Endothelial cell of umbilical vein (primary cell): Measurements from ENCODE around the gene FAM221A. TPM values are rescaled to one million over a fixed set of nuclear protein-coding genes. Genes with fewer than 3 reads are reported as not detected.

ENCODE experiments used
- BruUV-seq: library from RNA; stranded (reverse); fragments of 400-500 nt; replicated peaks from 2 replicates; lab custom pipeline; 2021; lab: Mats Ljungman, UMichigan
- CTCF ChIA-PET: fragments of 300-600, 350-600 bp; sonication (Branson Sonifier 250); formaldehyde crosslinking; loops from one replicate; lab custom pipeline; 2021; ENCODE audit warnings: antibody characterized with exemption, inconsistent platforms; lab: Charles Lee
- POLR2A ChIA-PET: fragments of 300-600, 350-600 bp; sonication (Branson Sonifier 250); formaldehyde crosslinking; loops from one replicate; lab custom pipeline; 2021; ENCODE audit warnings: antibody characterized with exemption, inconsistent platforms; lab: Charles Lee
- DNase-seq: peaks from one replicate; pipeline ENCODE4 v3.0.0-alpha.2; 2011; ENCODE audit warnings: low read depth, low spot score
- FAIRE-seq: peaks from 2 replicates; lab custom pipeline; 2011; peaks lifted over from hg19 to GRCh38; lab: Jason Lieb, UNC
- H2AFZ ChIP-seq: 2 replicates; pipeline ENCODE4 v1.6.0; 2012; ENCODE audit warnings: low read depth, low read length, control low read depth, inconsistent platforms
- H3K27ac ChIP-seq: 2 replicates; pipeline ENCODE4 v1.5.1; 2011; ENCODE audit warnings: low read depth, mild to moderate bottlenecking, control low read depth, low read length, moderate library complexity; ENCODE audit not compliant: insufficient read depth
- H3K27me3 ChIP-seq, 2 experiments: 2 replicates each; pipeline versions ENCODE4 v1.6.0 to v1.6.1; 2011; ENCODE audit warnings: low read length in 2 of 2, mixed read lengths in 1 of 2; ENCODE audit not compliant: control insufficient read depth in 2 of 2, insufficient read depth in 2 of 2
- H3K36me3 ChIP-seq, 2 experiments: 2 replicates in 1 of 2; 3 replicates in 1 of 2; pipeline ENCODE4 v1.5.1; 2011; ENCODE audit warnings: low read length in 2 of 2, mild to moderate bottlenecking in 1 of 2, moderate library complexity in 1 of 2; ENCODE audit not compliant: control insufficient read depth in 2 of 2, insufficient read depth in 2 of 2; ENCODE audit errors: extremely low read depth in 1 of 2
- H3K4me1 ChIP-seq: 3 replicates; pipeline ENCODE4 v1.5.1; 2011; ENCODE audit warnings: mild to moderate bottlenecking, low read length; ENCODE audit not compliant: control insufficient read depth, insufficient read depth; ENCODE audit errors: extremely low read depth
- H3K4me2 ChIP-seq: 2 replicates; pipeline ENCODE4 v1.6.1; 2011; ENCODE audit warnings: low read length, control low read depth, mixed read lengths; ENCODE audit not compliant: insufficient read depth
- H3K4me3 ChIP-seq, 3 experiments: fragments of 200-600 bp in 1 of 3; sonication (generic), shearing (Covaris generic) in 1 of 3; replicated peaks in 1 of 3; 2 replicates each; pipeline ENCODE4 v1.5.1; 2011 to 2016; ENCODE audit warnings: control low read depth in 3 of 3, low read length in 3 of 3, mild to moderate bottlenecking in 2 of 3, inconsistent platforms in 1 of 3, low read depth in 1 of 3, moderate library complexity in 1 of 3; ENCODE audit not compliant: insufficient read depth in 1 of 3
- H3K79me2 ChIP-seq: 2 replicates; pipeline ENCODE4 v1.6.0; 2012; ENCODE audit warnings: low read length, inconsistent platforms; ENCODE audit not compliant: control insufficient read depth, insufficient read depth
- H3K9ac ChIP-seq: replicated peaks from 2 replicates; pipeline ENCODE3; 2011; ENCODE audit warnings: low read length, control low read depth; ENCODE audit not compliant: insufficient read depth; ENCODE audit errors: extremely low read depth
- H3K9me1 ChIP-seq: replicated peaks from 3 replicates; pipeline ENCODE4 v1.6.0; 2011; ENCODE audit warnings: mild to moderate bottlenecking, low read length; ENCODE audit not compliant: control insufficient read depth, insufficient read depth; ENCODE audit errors: extremely low read depth
- H3K9me3 ChIP-seq: replicated peaks from 2 replicates; pipeline ENCODE4 v1.5.1; 2012; ENCODE audit warnings: low read length, inconsistent platforms; ENCODE audit not compliant: control insufficient read depth, insufficient read depth
- H4K20me1 ChIP-seq: replicated peaks from 2 replicates; pipeline ENCODE3; 2011; ENCODE audit warnings: mild to moderate bottlenecking, low read length; ENCODE audit not compliant: control insufficient read depth, insufficient read depth; ENCODE audit errors: extremely low read depth
- CTCF ChIP-seq, 2 donors: IDR thresholded peaks; 1 replicate in 1 of 2; 2 replicates in 1 of 2; pipeline ENCODE4 v1.5.1; 2011; ENCODE audit warnings: low read length in 2 of 2, mild to moderate bottlenecking in 2 of 2, moderate library complexity in 2 of 2, control low read depth in 1 of 2, inconsistent platforms in 1 of 2, low read depth in 1 of 2; ENCODE audit not compliant: insufficient read depth in 1 of 2; ENCODE audit errors: extremely low read depth in 1 of 2
- EZH2 ChIP-seq: IDR thresholded peaks from 2 replicates; pipeline ENCODE4 v1.6.1; 2012; ENCODE audit warnings: borderline replicate concordance, low read depth, mild to moderate bottlenecking, moderate library complexity, low read length, inconsistent platforms; ENCODE audit not compliant: severe bottlenecking
- FOS ChIP-seq: IDR thresholded peaks from 2 replicates; pipeline ENCODE4 v1.6.1; 2011; ENCODE audit warnings: mild to moderate bottlenecking, low read length, moderate library complexity, borderline replicate concordance; ENCODE audit not compliant: insufficient read depth
- GATA2 ChIP-seq: IDR thresholded peaks from 2 replicates; pipeline ENCODE4 v1.7.0; 2011; ENCODE audit warnings: low read depth, mild to moderate bottlenecking, moderate library complexity, mixed read lengths, low read length; ENCODE audit not compliant: insufficient read length, insufficient read depth
- JUN ChIP-seq: IDR thresholded peaks from 2 replicates; pipeline ENCODE4 v1.6.1; 2011; ENCODE audit warnings: borderline replicate concordance, low read depth; ENCODE audit not compliant: insufficient read length, insufficient read depth
- MAX ChIP-seq: IDR thresholded peaks from 2 replicates; pipeline ENCODE4 v1.6.1; 2011; ENCODE audit not compliant: insufficient read depth, insufficient read length
- MYC ChIP-seq: IDR thresholded peaks from one replicate; pipeline ENCODE4 v1.6.1; 2011; ENCODE audit warnings: mild to moderate bottlenecking, low read depth, low read length
- POLR2A ChIP-seq: IDR thresholded peaks from 2 replicates; pipeline ENCODE4 v1.6.1; 2012; ENCODE audit warnings: low read depth, mild to moderate bottlenecking, control low read depth, low read length
- POLR2AphosphoS5 ChIP-seq: IDR thresholded peaks from 2 replicates; pipeline ENCODE4 v1.6.1; 2012; ENCODE audit warnings: low read depth, mild to moderate bottlenecking, control low read depth, low read length, moderate library complexity; ENCODE audit not compliant: insufficient read depth
- dilution Hi-C: fragments of 300-500 bp; cut with MboI; formaldehyde crosslinking; loops from one replicate; pipeline ENCODE4 v1.15.0; 2019; ENCODE audit warnings: low sequenced_read_pairs; ENCODE audit not compliant: extremely low pct_ligation_motif_present
- intact Hi-C: fragments of 100-400 bp; cut with micrococcal nuclease; formaldehyde crosslinking; loops from one replicate; pipeline ENCODE4 v1.10.0; 2022
- polyA plus RNA-seq, 4 experiments: library from polyadenylated mRNA; depleted of rRNA in 3 of 4; stranded (reverse) in 3 of 4; unstranded in 1 of 4; fragments of >200 nt; gene quantifications; 2 replicates each; pipeline versions ENCODE4 v1.2.1 to v1.2.3, GENCODE V29; 2011 to 2012; ENCODE audit warnings: missing spikeins in 1 of 4
- total RNA-seq: library from RNA; stranded (reverse); gene quantifications from 2 replicates; pipeline ENCODE4 v1.2.3, GENCODE V29; 2021

Gene FAM221A
- total and polyA plus RNA-seq, 2 donors (not counting 3 experiments of a cell fraction or from before 2014, with no cell fraction given): 8.1 to 9.4 TPM

GRCh38 chr7:23709081-23709750 lies 29.2 kb downstream of the FAM221A start:
- ChIA-PET CTCF (interaction anchor here (0.9 to 8.3 kb wide), 9 partner anchors 11 to 623 kb away, joined by 3 to 136 read pairs (median 7); no protein-coding TSS in a partner anchor), POLR2A (no interaction called here)
- H3K36me3 ChIP-seq: no peaks in the 10 kb centered on the region
- no peaks in the 10 kb centered on the region for H3K4me1 ChIP-seq
- peak; percentile 15 for FAIRE-seq
- no peak overlapping the region for H3K27ac ChIP-seq
- no peaks in the 10 kb centered on the region for H3K9me1 ChIP-seq
- BruUV-seq: no TSS peak
- H3K4me3 ChIP-seq: no peak overlapping the region
- dilution Hi-C loops: no loop called here
- H3K79me2 ChIP-seq: no peaks in the 10 kb centered on the region
- no peak for TF ChIP-seq POLR2AphosphoS5
- no peaks in the 10 kb centered on the region for H3K27me3 ChIP-seq
- H3K9ac ChIP-seq: no peak overlapping the region
- H4K20me1 ChIP-seq: no peaks in the 10 kb centered on the region
- intact Hi-C loops: no loop called here
- DNase-seq: no peak
- no peak overlapping the region for H2AFZ ChIP-seq
- H3K9me3 ChIP-seq: no peaks in the 10 kb centered on the region
- no peak overlapping the region for H3K4me2 ChIP-seq

GRCh38 chr7:23710000-23710399 lies 30.0 kb downstream of the FAM221A start, which contains the start of gene STK31:
Gene STK31, plus strand, starts transcription at chr7:23710219. Its CDS starts 67 bp downstream, at chr7:23710286.
- H3K9me3 ChIP-seq: no peaks in the 10 kb centered on the region
- intact Hi-C loops: loop anchor here (5.0 kb wide), 3 partner anchors 623 to 1387 kb away; no protein-coding TSS in a partner anchor
- TF ChIP-seq MAX: no peak
- TF ChIP-seq GATA2: no peak
- TF ChIP-seq FOS: no peak
- no peak for TF ChIP-seq POLR2A
- no peak for TF ChIP-seq POLR2AphosphoS5
- TF ChIP-seq MYC: no peak
- TF ChIP-seq JUN: no peak
- no peak for TF ChIP-seq EZH2
- TF ChIP-seq CTCF (IDR thresholded peaks at IDR 0.05; ENCODE audit: extremely low read depth in 1 of 2, insufficient read depth in 1 of 2, low read depth in 1 of 2, low read length in 2 of 2): no peak
- H3K4me1 ChIP-seq: no peaks in the 10 kb centered on the region
- FAIRE-seq: no peak
- CTCF ChIA-PET: interaction anchor here (0.9 to 8.3 kb wide), 10 partner anchors 12 to 624 kb away, joined by 3 to 136 read pairs (median 6); no protein-coding TSS in a partner anchor
- POLR2A ChIA-PET: no interaction called here
- H3K9me1 ChIP-seq: no peaks in the 10 kb centered on the region
- no peak within 1 kb of the TSS for H2AFZ ChIP-seq
- no peaks in the 10 kb centered on the region for H4K20me1 ChIP-seq
- H3K4me3 ChIP-seq: no peak within 1 kb of the TSS
- H3K4me2 ChIP-seq: no peak within 1 kb of the TSS
- no peaks in the 10 kb centered on the region for H3K36me3 ChIP-seq
- no peaks in the 10 kb centered on the region for H3K27me3 ChIP-seq
- BruUV-seq: no TSS peak
- DNase-seq: no peak
- no peaks in the 10 kb centered on the region for H3K79me2 ChIP-seq
- H3K27ac ChIP-seq: no peak within 1 kb of the TSS
- dilution Hi-C loops: no loop called here
- H3K9ac ChIP-seq: no peak within 1 kb of the TSS
